ENCODE data around the gene AUTS2. TPM values are rescaled to one million over a fixed set of nuclear protein-coding genes. Genes with fewer than 3 reads are reported as not detected.

The AUTS2 gene
- total and polyA plus RNA-seq, 2 of the 8 experiments (the other 6 are each of a cell fraction or from before 2014, with no cell fraction given), result 25.9 to 101 TPM

DNA sequence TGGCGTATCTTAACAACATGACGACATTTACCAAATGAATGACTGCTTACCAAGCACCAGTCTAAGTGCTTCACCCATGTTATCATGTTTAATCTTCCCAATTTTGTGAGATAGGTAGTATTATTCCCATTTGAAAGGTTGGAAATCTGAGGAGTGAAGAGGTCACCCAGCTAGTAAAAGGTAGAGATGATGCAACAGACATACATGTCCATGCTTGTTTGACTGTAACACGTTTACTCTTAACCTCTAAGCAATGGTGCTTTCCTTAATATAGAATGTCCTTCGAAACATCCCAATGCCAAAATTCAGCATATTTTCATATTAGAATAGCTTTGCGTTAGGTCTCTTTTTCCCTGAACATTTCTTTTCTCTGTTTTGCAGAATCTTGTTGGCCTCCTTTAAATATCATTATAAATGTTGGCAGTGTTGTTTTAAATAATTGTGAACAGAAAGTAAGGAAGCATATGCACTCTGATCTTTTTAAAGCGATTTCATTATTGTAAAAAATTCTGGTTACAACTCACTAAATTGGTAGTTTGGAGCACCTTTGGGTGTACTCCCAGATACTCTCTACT, 722.8 kb downstream of the AUTS2 start:
- H3K79me1 ChIP-seq (ENCODE audit: low read depth, low read length), result no peaks in the 10 kb centered on the region
- peaks cover 0 to 2% (median 0%) of the 10 kb centered on the region in 4 experiments; a peak in 1 of 7 replicates for H3K4me1 ChIP-seq (replicated peaks in 1 of 4; ENCODE audit: control insufficient read depth in 3 of 4, insufficient read depth in 4 of 4, low read length in 3 of 4)
- no peaks in the 10 kb centered on the region for H3K79me2 ChIP-seq (ENCODE audit: control insufficient read depth in 1 of 2, insufficient read depth in 2 of 2, low read length in 2 of 2)
- H3K4ac ChIP-seq (replicated peaks; ENCODE audit: insufficient read length, low read depth, low read length), result no peak overlapping the region
- H2AFZ ChIP-seq (ENCODE audit: low read length), result no peak overlapping the region
- H3K9me3 ChIP-seq (ENCODE audit: insufficient read depth in 2 of 2, low read depth in 1 of 2, low read length in 1 of 2), result no peaks in the 10 kb centered on the region
- H2BK20ac ChIP-seq (ENCODE audit: low read length), result no peak overlapping the region
- H3K27ac ChIP-seq (ENCODE audit: low read depth, low read length), result no peak overlapping the region
- H3K9ac ChIP-seq (replicated peaks in 1 of 4; ENCODE audit: extremely low read depth in 1 of 4, low read depth in 3 of 4, low read length in 3 of 4), result no peak overlapping the region
- CTCF ChIA-PET (ENCODE audit: partially characterized antibody), result no interaction called here
- DNase-seq (ENCODE audit: low read depth in 1 of 2, low spot score in 2 of 2), result no peak
- WGBS, 2 experiments (ENCODE audit: extremely low coverage in 1 of 2, insufficient coverage in 1 of 2, insufficient read length in 1 of 2, insufficient replicate concordance in 2 of 2, low coverage in 1 of 2, low lambda C conversion rate in 2 of 2, missing lambda C conversion rate in 1 of 2), result 88% methylated on average over 6 of the region's 6 CpGs; no CpG with 5 or more reads in 1 of the 2 experiments
- H3K23ac ChIP-seq (ENCODE audit: insufficient read length), result no peak overlapping the region
- POLR2A ChIA-PET (ENCODE audit: partially characterized antibody), result no interaction called here
- no peak overlapping the region for H2BK120ac ChIP-seq (replicated peaks; ENCODE audit: low read depth, low read length)
- H4K20me1 ChIP-seq (replicated peaks in 1 of 2; ENCODE audit: control insufficient read depth in 1 of 2, insufficient read depth in 2 of 2, low read length in 2 of 2), result no peaks in the 10 kb centered on the region
- peaks cover 0 to 1% (median 0%) of the 10 kb centered on the region in 4 experiments; a peak in 1 of 7 replicates for H3K27me3 ChIP-seq (replicated peaks in 1 of 4; ENCODE audit: control insufficient read depth in 3 of 4, extremely low read depth in 1 of 4, insufficient read depth in 3 of 4, low read length in 3 of 4)
- H2BK5ac ChIP-seq (ENCODE audit: low read depth, low read length), result no peak overlapping the region
- no peak for FAIRE-seq
- no peaks in the 10 kb centered on the region for H3K36me3 ChIP-seq (ENCODE audit: control insufficient read depth in 2 of 4, insufficient read depth in 4 of 4, low read length in 3 of 4)
- no peak overlapping the region for H3K18ac ChIP-seq (ENCODE audit: extremely low read depth, low read length)
- no peaks in the 10 kb centered on the region for H3K23me2 ChIP-seq (ENCODE audit: low read depth, low read length)
- H3K14ac ChIP-seq (ENCODE audit: insufficient read length), result no peak overlapping the region
- H2AK5ac ChIP-seq (ENCODE audit: low read depth, low read length), result no peak overlapping the region
- no peak overlapping the region for H2BK15ac ChIP-seq (ENCODE audit: low read length)
- H4K5ac ChIP-seq (ENCODE audit: insufficient read length, low read depth, low read length), result no peak overlapping the region
- no peak for TF ChIP-seq BCL11A (IDR thresholded peaks at IDR 0.05; ENCODE audit: low read depth in 2 of 2, low read length in 2 of 2)
- no peak for TF ChIP-seq TEAD4 (IDR thresholded peaks at IDR 0.05; ENCODE audit: low read depth, low read length)
- TF ChIP-seq KDM4A (IDR thresholded peaks at IDR 0.05; ENCODE audit: low read depth, low read length, severe bottlenecking), result no peak
- no peak for TF ChIP-seq CBX8 (IDR thresholded peaks at IDR 0.05; ENCODE audit: borderline replicate concordance, low read depth, low read length)
- no peak for TF ChIP-seq CREB1 (IDR thresholded peaks at IDR 0.05)
- no peak for TF ChIP-seq TAF1 (IDR thresholded peaks at IDR 0.05; ENCODE audit: low read depth, low read length)
- TF ChIP-seq ASH2L (IDR thresholded peaks at IDR 0.05; ENCODE audit: low read length), result no peak
- TF ChIP-seq RFX5 (IDR thresholded peaks at IDR 0.05; ENCODE audit: borderline replicate concordance, low read depth, low read length), result no peak
- TF ChIP-seq SAP30 (IDR thresholded peaks at IDR 0.05; ENCODE audit: insufficient read depth, insufficient replicate concordance, low read length), result no peak
- no peak for TF ChIP-seq YY1 (IDR thresholded peaks at IDR 0.05; ENCODE audit: low read depth, low read length)
- TF ChIP-seq POLR2A (IDR thresholded peaks at IDR 0.05; ENCODE audit: control extremely low read depth in 1 of 2, low read depth in 2 of 2, low read length in 2 of 2), result no peak
- H4K8ac ChIP-seq (ENCODE audit: extremely low read depth, insufficient read depth, low read length), result no peak overlapping the region
- H3K56ac ChIP-seq (replicated peaks; ENCODE audit: insufficient read length, low read depth, low read length), result no peak overlapping the region
- H4K91ac ChIP-seq (replicated peaks; ENCODE audit: insufficient read length, low read length), result no peak overlapping the region
- no peak overlapping the region for H3K4me2 ChIP-seq (ENCODE audit: insufficient read depth in 1 of 2, low read depth in 2 of 2, low read length in 2 of 2)
- no peak overlapping the region for H2BK12ac ChIP-seq (ENCODE audit: low read depth, low read length)
- H3K4me3 ChIP-seq (ENCODE audit: extremely low read depth in 1 of 4, insufficient read depth in 2 of 4, low read depth in 3 of 4, low read length in 4 of 4), result no peak overlapping the region
